Loucy (cell line): ENCODE data around the gene STK11IP.
A peak's percentile ranks its signal among the peaks of the same experiment; 100 is the strongest.

Experiments
- H2AFZ ChIP-seq: fragments of 200-600 bp; sonication (generic); 2 replicates; pipeline ENCODE4 v1.6.0; 2016; ENCODE audit warnings: antibody characterized with exemption, mild to moderate bottlenecking, low read length, moderate library complexity
- H3F3A ChIP-seq: fragments of 200-600 bp; 2 replicates; pipeline ENCODE4 v1.6.0; 2016; ENCODE audit warnings: antibody characterized with exemption, low read depth, mild to moderate bottlenecking
- H3K27me3 ChIP-seq: fragments of 200-600 bp; sonication (generic); 2 replicates; pipeline ENCODE4 v1.6.1; 2014; ENCODE audit warnings: low read length, mild to moderate bottlenecking; ENCODE audit not compliant: insufficient read depth, poor library complexity, severe bottlenecking
- H3K36me3 ChIP-seq: fragments of 200-600 bp; sonication (generic); 2 replicates; pipeline ENCODE4 v1.6.1; 2016; ENCODE audit warnings: low read length; ENCODE audit not compliant: insufficient read depth
- H3K4me1 ChIP-seq: fragments of 200-600 bp; sonication (generic); 2 replicates; pipeline ENCODE4 v1.5.1; 2014; ENCODE audit warnings: low read length, mild to moderate bottlenecking; ENCODE audit not compliant: insufficient read depth, poor library complexity, severe bottlenecking
- H3K4me2 ChIP-seq: fragments of 200-600 bp; sonication (generic); 2 replicates; pipeline ENCODE4 v1.6.0; 2014; ENCODE audit warnings: antibody characterized with exemption, low read length, low read depth, mild to moderate bottlenecking; ENCODE audit not compliant: poor library complexity, severe bottlenecking
- H3K4me3 ChIP-seq: fragments of 200-600 bp; sonication (generic); 2 replicates; pipeline ENCODE4 v1.5.1; 2014; ENCODE audit warnings: low read length, mild to moderate bottlenecking, mixed read lengths; ENCODE audit not compliant: poor library complexity, severe bottlenecking
- H3K79me2 ChIP-seq: fragments of 200-600 bp; sonication (generic); 2 replicates; pipeline ENCODE4 v1.6.1; 2014; ENCODE audit warnings: low read length; ENCODE audit not compliant: insufficient read depth
- H3K9ac ChIP-seq: fragments of 200-600 bp; sonication (generic); 2 replicates; pipeline ENCODE4 v1.6.0; 2014; ENCODE audit warnings: mild to moderate bottlenecking, low read depth, low read length, moderate library complexity; ENCODE audit not compliant: poor library complexity, severe bottlenecking
- H3K9me2 ChIP-seq: fragments of 200-600 bp; sonication (generic); replicated peaks from 2 replicates; pipeline ENCODE4 v1.6.1; 2016; ENCODE audit warnings: low read depth, low read length, mixed read lengths
- H3K9me3 ChIP-seq: fragments of 200-600 bp; sonication (generic); 2 replicates; pipeline ENCODE4 v1.6.1; 2014; ENCODE audit warnings: mild to moderate bottlenecking, antibody characterized with exemption, low read length, low read depth; ENCODE audit not compliant: insufficient read depth
- H4K20me1 ChIP-seq: fragments of 200-600 bp; sonication (generic); 2 replicates; pipeline ENCODE4 v1.6.0; 2014; ENCODE audit warnings: antibody characterized with exemption, low read length, mild to moderate bottlenecking; ENCODE audit not compliant: insufficient read depth, poor library complexity, severe bottlenecking
- EZH2phosphoT487 ChIP-seq: fragments of 200-600 bp; IDR thresholded peaks from 2 replicates; pipeline ENCODE4 v1.6.1; 2018; ENCODE audit warnings: antibody characterized with exemption, mild to moderate bottlenecking, moderate library complexity, borderline replicate concordance
- TF ChIP-seq, protein P1 (sequence below): fragments of 200-600 bp; sonication (generic); conservative IDR thresholded peaks from 2 replicates; pipeline ENCODE4 v1.5.1; 2014; ENCODE audit warnings: mild to moderate bottlenecking, antibody characterized with exemption, low read length

STK11IP gene

DNA sequence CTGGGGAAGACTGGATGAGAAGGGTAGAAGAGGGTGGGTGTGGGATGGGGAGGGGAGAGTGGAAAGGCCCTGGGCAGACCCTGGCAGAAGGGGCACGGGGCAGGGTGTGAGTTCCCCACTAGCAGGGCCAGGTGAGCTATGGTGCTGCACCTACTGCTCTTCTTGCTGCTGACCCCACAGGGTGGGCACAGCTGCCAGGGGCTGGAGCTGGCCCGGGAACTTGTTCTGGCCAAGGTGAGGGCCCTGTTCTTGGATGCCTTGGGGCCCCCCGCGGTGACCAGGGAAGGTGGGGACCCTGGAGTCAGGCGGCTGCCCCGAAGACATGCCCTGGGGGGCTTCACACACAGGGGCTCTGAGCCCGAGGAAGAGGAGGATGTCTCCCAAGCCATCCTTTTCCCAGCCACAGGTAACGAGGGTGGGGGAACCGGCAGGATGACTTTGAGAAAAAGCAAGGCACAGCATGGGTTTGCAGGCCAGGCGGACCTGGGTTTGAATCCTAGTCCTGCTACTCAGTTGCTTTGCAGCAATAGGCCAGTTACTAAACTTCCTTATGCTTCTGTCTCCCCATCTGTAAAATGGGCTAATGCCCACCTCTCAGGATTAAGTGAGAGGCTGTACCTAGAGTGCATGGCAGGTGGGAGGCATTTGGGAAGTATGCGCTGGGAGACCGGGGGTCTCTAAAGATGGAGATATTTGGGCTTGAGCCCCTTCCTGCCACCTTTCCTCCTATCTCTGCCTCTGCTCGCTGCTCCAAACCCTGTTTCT is 25.2 kb upstream of the STK11IP start, which contains the start of gene INHA:
TSS of gene INHA (plus strand) at position 74 of the 765 bp plus-strand sequence. CDS start at position 139, 65 bp downstream.
- Histone ChIP-seq H3K9me3 (no peaks in the 10 kb centered on the region), H4K20me1 (peaks cover 9% of the 10 kb centered on the region), H3K9ac (peak within 1 kb of the TSS; percentile 67), H3K9me2 (no peaks in the 10 kb centered on the region), H3F3A (no peaks in the 10 kb centered on the region), H3K4me2 (peak within 1 kb of the TSS; percentile 82), H3K4me3 (peak within 1 kb of the TSS; percentile 90), H3K36me3 (no peaks in the 10 kb centered on the region), H3K79me2 (peaks cover 5% of the 10 kb centered on the region; the same call in 1 of the 2 replicates), H3K4me1 (peaks cover 16% of the 10 kb centered on the region), H3K27me3 (no peaks in the 10 kb centered on the region), H2AFZ (peak within 1 kb of the TSS; percentile 79)
- TF ChIP-seq, protein P1, sequence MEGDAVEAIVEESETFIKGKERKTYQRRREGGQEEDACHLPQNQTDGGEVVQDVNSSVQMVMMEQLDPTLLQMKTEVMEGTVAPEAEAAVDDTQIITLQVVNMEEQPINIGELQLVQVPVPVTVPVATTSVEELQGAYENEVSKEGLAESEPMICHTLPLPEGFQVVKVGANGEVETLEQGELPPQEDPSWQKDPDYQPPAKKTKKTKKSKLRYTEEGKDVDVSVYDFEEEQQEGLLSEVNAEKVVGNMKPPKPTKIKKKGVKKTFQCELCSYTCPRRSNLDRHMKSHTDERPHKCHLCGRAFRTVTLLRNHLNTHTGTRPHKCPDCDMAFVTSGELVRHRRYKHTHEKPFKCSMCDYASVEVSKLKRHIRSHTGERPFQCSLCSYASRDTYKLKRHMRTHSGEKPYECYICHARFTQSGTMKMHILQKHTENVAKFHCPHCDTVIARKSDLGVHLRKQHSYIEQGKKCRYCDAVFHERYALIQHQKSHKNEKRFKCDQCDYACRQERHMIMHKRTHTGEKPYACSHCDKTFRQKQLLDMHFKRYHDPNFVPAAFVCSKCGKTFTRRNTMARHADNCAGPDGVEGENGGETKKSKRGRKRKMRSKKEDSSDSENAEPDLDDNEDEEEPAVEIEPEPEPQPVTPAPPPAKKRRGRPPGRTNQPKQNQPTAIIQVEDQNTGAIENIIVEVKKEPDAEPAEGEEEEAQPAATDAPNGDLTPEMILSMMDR = no peak
- no peak for TF ChIP-seq EZH2phosphoT487

DNA sequence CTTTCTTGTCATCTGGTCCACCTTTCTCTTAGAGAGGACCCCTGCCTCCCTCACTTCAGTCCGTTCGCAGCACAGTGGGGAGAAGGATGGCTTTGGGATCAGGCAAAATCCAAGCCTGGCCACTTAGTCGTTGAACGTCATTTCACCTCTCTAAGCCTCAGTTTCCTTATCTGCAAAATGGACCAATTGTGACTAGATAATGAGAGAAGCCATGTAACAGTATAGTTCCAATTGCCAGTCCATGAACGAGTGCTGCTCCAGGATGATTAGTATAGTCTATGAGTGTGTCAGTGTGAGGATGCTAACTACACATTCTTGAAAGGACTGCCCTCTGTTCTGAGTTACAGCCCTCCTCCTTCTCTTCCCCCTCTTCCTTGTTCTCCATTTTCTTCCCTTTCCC is 24.5 kb upstream of the STK11IP start:
- H3K4me1 ChIP-seq = peaks cover 16% of the 10 kb centered on the region
- H3K9ac ChIP-seq = no peak overlapping the region
- no peaks in the 10 kb centered on the region for H3K36me3 ChIP-seq
- H2AFZ ChIP-seq = no peak overlapping the region
- no peak overlapping the region for H3K4me2 ChIP-seq
- no peaks in the 10 kb centered on the region for H3K9me2 ChIP-seq
- no peak for TF ChIP-seq EZH2phosphoT487
- TF ChIP-seq, protein P1 = no peak
- no peaks in the 10 kb centered on the region for H3K27me3 ChIP-seq
- H3F3A ChIP-seq = no peaks in the 10 kb centered on the region
- H4K20me1 ChIP-seq = peaks cover 9% of the 10 kb centered on the region
- H3K4me3 ChIP-seq = no peak overlapping the region
- peaks cover 5% of the 10 kb centered on the region; the same call in 1 of the 2 replicates for H3K79me2 ChIP-seq
- no peaks in the 10 kb centered on the region for H3K9me3 ChIP-seq

DNA sequence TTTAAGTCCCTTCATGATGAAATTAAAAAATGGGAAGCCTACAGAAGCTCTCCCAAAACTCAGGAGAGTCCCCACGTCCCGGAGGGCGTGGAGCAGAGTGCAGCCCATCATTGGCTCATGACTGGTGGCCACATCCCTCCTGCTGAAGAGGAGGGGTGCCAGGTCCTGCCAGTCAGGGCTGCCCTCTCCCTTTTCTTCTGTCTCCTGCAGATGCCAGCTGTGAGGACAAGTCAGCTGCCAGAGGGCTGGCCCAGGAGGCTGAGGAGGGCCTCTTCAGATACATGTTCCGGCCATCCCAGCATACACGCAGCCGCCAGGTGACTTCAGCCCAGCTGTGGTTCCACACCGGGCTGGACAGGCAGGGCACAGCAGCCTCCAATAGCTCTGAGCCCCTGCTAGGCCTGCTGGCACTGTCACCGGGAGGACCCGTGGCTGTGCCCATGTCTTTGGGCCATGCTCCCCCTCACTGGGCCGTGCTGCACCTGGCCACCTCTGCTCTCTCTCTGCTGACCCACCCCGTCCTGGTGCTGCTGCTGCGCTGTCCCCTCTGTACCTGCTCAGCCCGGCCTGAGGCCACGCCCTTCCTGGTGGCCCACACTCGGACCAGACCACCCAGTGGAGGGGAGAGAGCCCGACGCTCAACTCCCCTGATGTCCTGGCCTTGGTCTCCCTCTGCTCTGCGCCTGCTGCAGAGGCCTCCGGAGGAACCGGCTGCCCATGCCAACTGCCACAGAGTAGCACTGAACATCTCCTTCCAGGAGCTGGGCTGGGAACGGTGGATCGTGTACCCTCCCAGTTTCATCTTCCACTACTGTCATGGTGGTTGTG is 23.0 kb upstream of the STK11IP start:
- H3F3A ChIP-seq = no peaks in the 10 kb centered on the region
- H3K9me2 ChIP-seq = no peaks in the 10 kb centered on the region
- H3K4me3 ChIP-seq = no peak overlapping the region
- no peak overlapping the region for H2AFZ ChIP-seq
- H3K36me3 ChIP-seq = no peaks in the 10 kb centered on the region
- H3K4me2 ChIP-seq = no peak overlapping the region
- H3K4me1 ChIP-seq = peaks cover 13% of the 10 kb centered on the region
- no peaks in the 10 kb centered on the region for H3K27me3 ChIP-seq
- H3K9me3 ChIP-seq = no peaks in the 10 kb centered on the region
- TF ChIP-seq EZH2phosphoT487 = no peak
- TF ChIP-seq, protein P1 = no peak
- peaks cover 5% of the 10 kb centered on the region; the same call in 1 of the 2 replicates for H3K79me2 ChIP-seq
- peaks cover 5% of the 10 kb centered on the region for H4K20me1 ChIP-seq
- no peak overlapping the region for H3K9ac ChIP-seq
